Stimulated activated naive B cell treated with anti-CD40 and anti-IgM and Interleukin-4, amounts not matched to agents 10 μg/mL and 1 μg/mL and 100 μg/mL, for 72 hours (primary cell): ENCODE measurements around the gene EPC2.
A peak's percentile ranks its signal among the peaks of the same experiment; 100 is the strongest.

Source experiments
- ATAC-seq, 2 donors: fragments of 150-1000 bp; cut with Tn5 transposase; replicated peaks; 2 replicates each; pipeline ENCODE4 v1.10.0; 2021; ENCODE audit warnings: moderate library complexity in 1 of 2
- DNase-seq: peaks from one replicate; pipeline ENCODE4 v3.0.0; 2021
- H3K27ac Mint-ChIP-seq: one replicate; pipeline ENCODE4 v1.8.0; 2022; ENCODE audit warnings: mild to moderate bottlenecking, mixed read lengths
- H3K27me3 Mint-ChIP-seq, 2 donors: one replicate each; pipeline ENCODE4 v1.8.0; 2022; ENCODE audit warnings: mixed read lengths in 2 of 2
- H3K36me3 Mint-ChIP-seq, 2 donors: one replicate each; pipeline ENCODE4 v1.8.0; 2022; ENCODE audit warnings: mixed read lengths in 2 of 2, mild to moderate bottlenecking in 1 of 2
- H3K4me1 Mint-ChIP-seq, 2 donors: one replicate each; pipeline ENCODE4 v1.8.0; 2022; ENCODE audit warnings: mixed read lengths in 2 of 2, mild to moderate bottlenecking in 1 of 2
- H3K4me3 Mint-ChIP-seq, 2 donors: one replicate each; pipeline ENCODE4 v1.8.0; 2022; ENCODE audit warnings: mild to moderate bottlenecking in 2 of 2, mixed read lengths in 2 of 2, moderate library complexity in 1 of 2
- H3K9me3 Mint-ChIP-seq, 2 donors: one replicate each; pipeline ENCODE4 v1.8.0; 2022; ENCODE audit warnings: mixed read lengths in 2 of 2, mild to moderate bottlenecking in 1 of 2

Gene EPC2

DNA sequence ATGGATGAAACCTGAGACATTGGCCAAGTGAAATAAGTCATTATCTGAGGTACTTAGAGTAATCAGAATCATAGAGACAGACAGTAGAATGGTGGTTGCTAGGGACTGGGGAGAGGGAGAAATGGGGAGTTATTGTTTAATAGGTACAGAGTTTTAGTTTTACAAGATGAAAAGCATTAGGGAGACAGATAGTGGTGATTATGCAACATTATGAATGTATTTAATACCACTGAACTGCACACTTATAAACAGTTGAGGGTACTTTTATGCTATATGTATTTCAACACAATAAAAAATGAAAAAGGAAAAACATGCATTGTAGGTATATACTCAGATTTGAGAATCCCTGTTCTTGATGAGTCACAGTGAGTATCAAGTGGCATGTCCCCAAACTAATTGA is 59.7 kb downstream of the EPC2 start:
- Mint-ChIP-seq H3K27ac (no peak overlapping the region), H3K4me3 (no peak overlapping the region), H3K4me1 (peaks cover 22 to 55% of the 10 kb centered on the region in 2 donors), H3K36me3 (peaks cover 59 to 72% of the 10 kb centered on the region in 2 donors), H3K27me3 (no peaks in the 10 kb centered on the region), H3K9me3 (peaks cover 22 to 31% of the 10 kb centered on the region in 2 donors)
- no peak for ATAC-seq
- no peak for DNase-seq

- peaks cover 45 to 68% of the 10 kb centered on the region in 2 donors for H3K36me3 Mint-ChIP-seq
- DNase-seq, result no peak
- peak overlapping the region; percentile 14 for H3K27ac Mint-ChIP-seq
- peak overlapping the region in 1 of 2 donors; percentile 11 for H3K4me3 Mint-ChIP-seq
- no peaks in the 10 kb centered on the region for H3K27me3 Mint-ChIP-seq
- H3K4me1 Mint-ChIP-seq, result peaks cover 76 to 94% of the 10 kb centered on the region in 2 donors
- ATAC-seq, result peak; percentile 42 to 44
- peaks cover 7 to 12% of the 10 kb centered on the region in 2 donors for H3K9me3 Mint-ChIP-seq
Measured at GRCh38 chr2:148716378-148716920, 71.9 kb downstream of the EPC2 start.

- Mint-ChIP-seq H3K36me3 (peaks cover 49 to 59% of the 10 kb centered on the region in 2 donors), H3K27me3 (no peaks in the 10 kb centered on the region), H3K4me1 (peaks cover 75 to 96% of the 10 kb centered on the region in 2 donors)
Measured at GRCh38 chr2:148718039-148718438, 73.5 kb downstream of the EPC2 start.

GRCh38 chr2:148719195-148719749 is 74.7 kb downstream of the EPC2 start:
- Mint-ChIP-seq H3K27me3 (no peaks in the 10 kb centered on the region), H3K27ac (no peak overlapping the region), H3K4me1 (peaks cover 73 to 93% of the 10 kb centered on the region in 2 donors), H3K9me3 (peaks cover 5 to 12% of the 10 kb centered on the region in 2 donors), H3K36me3 (peaks cover 49 to 53% of the 10 kb centered on the region in 2 donors), H3K4me3 (no peak overlapping the region)
- DNase-seq (no peak), ATAC-seq (no peak)

More at GRCh38 chr2:148718039-148718438, 73.5 kb downstream of the EPC2 start:
- no peak for DNase-seq
- H3K9me3 Mint-ChIP-seq, result peaks cover 5 to 12% of the 10 kb centered on the region in 2 donors
- no peak overlapping the region for H3K27ac Mint-ChIP-seq
- ATAC-seq, result no peak
- no peak overlapping the region for H3K4me3 Mint-ChIP-seq

DNA sequence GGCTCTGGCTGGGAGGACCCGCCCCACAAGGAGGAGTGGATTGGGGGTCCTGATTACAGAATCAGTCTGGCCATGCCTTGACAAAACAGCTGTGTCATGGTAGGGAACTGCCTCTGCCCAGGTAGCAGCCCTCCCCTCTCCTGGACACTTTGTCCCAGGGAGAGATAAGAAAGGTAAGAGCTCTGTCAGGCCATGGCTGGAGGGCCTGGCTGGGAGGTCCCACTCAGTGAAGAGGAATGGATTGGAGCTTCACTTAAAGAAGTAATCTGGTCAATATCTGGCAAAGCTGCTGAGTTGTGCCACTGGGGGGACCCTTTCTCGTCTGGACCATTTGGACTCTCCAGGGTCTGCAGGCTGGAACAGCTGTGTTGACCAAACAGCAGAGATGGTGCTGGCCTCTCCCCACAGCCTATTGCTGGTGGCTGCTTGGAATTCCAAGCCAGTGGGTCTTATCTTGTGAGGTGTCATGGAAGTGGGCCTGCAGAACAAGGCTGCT is 75.4 kb downstream of the EPC2 start:
- peaks cover 5 to 12% of the 10 kb centered on the region in 2 donors for H3K9me3 Mint-ChIP-seq
- H3K4me1 Mint-ChIP-seq, result peaks cover 72 to 93% of the 10 kb centered on the region in 2 donors
- ATAC-seq (no peak), DNase-seq (no peak)
- H3K4me3 Mint-ChIP-seq, result no peak overlapping the region
- H3K36me3 Mint-ChIP-seq, result peaks cover 43 to 48% of the 10 kb centered on the region in 2 donors
- no peaks in the 10 kb centered on the region for H3K27me3 Mint-ChIP-seq
- peak overlapping the region; percentile 59 for H3K27ac Mint-ChIP-seq

DNA sequence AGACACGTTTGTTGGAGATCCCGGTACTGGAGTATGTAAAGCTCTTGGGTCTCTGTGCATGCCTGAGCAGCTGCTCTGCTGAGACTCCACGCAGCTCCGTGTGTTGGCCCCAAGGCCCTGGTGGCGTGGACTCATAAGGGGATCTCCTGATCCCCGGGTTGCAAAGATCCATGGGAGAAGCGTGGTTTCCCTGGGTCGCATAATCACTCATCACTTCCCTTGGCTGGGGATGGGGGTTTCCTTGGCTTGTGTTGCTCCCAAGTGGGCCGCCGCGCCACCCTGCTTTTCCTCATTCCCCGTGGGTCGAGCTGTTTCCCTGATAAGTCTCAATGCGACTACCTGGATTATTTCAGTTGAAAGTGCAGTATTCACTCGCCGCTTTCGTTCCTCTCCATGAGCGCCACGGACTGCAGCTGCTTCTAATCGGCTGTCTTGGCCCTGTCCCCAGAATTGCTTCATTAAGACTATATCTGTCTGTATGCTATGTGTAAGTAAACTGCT is 76.0 kb downstream of the EPC2 start:
- peak overlapping the region; percentile 83 for H3K27ac Mint-ChIP-seq
- no peak for DNase-seq
- H3K4me3 Mint-ChIP-seq, result no peak overlapping the region
- peaks cover 38 to 42% of the 10 kb centered on the region in 2 donors for H3K36me3 Mint-ChIP-seq
- H3K9me3 Mint-ChIP-seq, result peaks cover 2 to 8% of the 10 kb centered on the region in 2 donors
- peaks cover 72 to 93% of the 10 kb centered on the region in 2 donors for H3K4me1 Mint-ChIP-seq
- H3K27me3 Mint-ChIP-seq, result no peaks in the 10 kb centered on the region
- ATAC-seq, result peak in 1 of 2 donors; percentile 31

DNA sequence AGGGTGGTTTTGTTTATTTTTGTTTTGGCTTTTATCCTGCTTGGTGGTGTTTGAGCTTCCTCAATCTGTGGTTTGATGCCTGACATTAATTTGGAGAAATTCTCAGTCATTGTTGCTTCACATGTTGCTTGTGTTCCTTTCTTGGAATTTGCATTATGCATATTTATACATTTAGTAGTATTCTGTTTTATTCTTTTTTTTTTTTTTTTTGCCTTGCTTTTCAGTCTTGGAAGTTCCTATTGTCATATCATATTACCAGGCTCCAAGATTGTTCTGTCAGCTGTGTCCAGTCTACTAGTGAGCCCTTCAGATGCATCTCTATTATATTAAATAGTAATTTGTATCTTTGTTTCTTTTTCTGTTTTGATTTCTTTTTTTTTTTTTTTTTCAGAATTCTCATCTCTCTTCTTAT is 77.0 kb downstream of the EPC2 start:
- Mint-ChIP-seq H3K4me1 (peaks cover 66 to 92% of the 10 kb centered on the region in 2 donors), H3K9me3 (peaks cover 0 to 4% of the 10 kb centered on the region in 2 donors), H3K27me3 (no peaks in the 10 kb centered on the region), H3K27ac (no peak overlapping the region), H3K36me3 (peaks cover 32 to 43% of the 10 kb centered on the region in 2 donors), H3K4me3 (no peak overlapping the region)
- no peak for DNase-seq
- no peak for ATAC-seq

DNA sequence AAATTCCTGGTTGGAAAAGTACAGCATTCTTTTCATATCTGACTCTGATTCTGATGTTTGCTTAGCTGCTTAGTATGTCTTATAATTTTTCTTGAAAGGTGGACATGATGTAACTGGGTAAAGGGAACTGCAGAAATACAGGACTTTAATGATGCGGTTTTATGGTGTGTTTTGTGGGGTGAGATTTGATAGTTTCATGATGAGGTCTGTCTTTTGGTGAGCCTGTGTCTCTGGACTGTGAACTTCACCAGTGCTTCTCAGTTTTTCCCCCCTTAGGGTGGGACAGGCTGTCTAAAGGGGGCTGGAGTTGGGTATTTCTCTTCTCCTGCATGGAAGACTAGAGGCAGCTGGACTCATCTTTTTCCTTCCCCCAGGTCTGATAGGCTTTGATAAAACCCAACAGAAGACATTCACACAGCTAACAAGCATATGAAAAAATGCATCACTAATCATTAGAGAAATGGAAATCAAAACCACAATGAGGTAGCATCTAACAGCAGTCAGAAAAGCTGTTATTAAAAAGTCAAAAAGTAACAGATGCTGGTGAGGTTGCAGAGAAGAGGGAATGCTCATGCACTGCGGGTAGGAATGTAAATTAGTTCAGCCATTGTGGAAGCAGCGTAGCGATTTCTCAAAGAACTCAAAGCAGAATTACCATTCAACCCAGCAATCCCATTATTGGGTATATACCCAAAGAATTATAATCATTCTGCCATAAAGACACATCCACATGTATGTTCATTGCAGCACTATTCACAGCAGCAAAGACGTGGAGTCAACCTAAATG is 77.6 kb downstream of the EPC2 start:
- H3K4me3 Mint-ChIP-seq, result no peak overlapping the region
- no peak overlapping the region for H3K27ac Mint-ChIP-seq
- H3K4me1 Mint-ChIP-seq, result peaks cover 60 to 92% of the 10 kb centered on the region in 2 donors
- peaks cover 2 to 4% of the 10 kb centered on the region in 2 donors for H3K9me3 Mint-ChIP-seq
- no peak for DNase-seq
- H3K27me3 Mint-ChIP-seq, result no peaks in the 10 kb centered on the region
- no peak for ATAC-seq
- peaks cover 32 to 43% of the 10 kb centered on the region in 2 donors for H3K36me3 Mint-ChIP-seq

DNA sequence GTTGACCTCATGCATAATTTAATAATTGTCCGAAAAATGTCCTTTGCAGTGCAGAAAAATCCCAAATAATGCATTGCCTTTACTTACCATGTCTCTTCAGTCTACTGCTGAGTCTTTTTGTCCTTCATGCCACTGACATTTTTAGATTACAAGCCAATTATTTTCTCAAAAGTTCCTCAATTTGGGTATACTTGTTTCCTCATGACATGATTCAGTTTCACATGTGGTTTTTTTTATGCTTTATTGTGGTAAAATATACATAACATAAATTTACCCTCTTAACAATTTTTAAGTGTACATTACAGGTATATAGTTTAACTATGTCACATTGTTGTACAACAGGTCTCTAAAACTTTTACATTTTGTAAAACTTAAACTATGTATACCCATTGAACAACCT is 81.0 kb downstream of the EPC2 start:
- DNase-seq, result no peak
- H3K27ac Mint-ChIP-seq, result peak overlapping the region; percentile 20

DNA sequence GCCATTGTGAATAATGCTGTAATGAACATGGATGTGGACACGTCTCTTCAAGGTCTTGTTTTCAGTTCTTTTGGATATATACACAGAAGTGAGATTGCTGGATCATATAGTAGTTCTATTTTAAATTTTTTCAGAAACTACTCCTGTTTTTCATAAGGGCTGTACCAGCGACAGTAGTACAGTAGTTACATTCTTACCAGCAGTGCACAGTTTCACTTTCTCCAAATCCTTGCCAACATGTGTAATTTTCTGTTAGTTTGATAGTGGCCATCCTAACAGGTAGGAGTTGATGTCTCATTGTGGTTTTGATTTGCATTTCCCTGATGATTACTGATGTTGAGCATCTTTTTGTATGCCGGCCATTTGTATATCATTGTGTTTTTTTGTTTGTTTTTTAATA is 81.7 kb downstream of the EPC2 start:
- Mint-ChIP-seq H3K9me3 (peaks cover 0 to 2% of the 10 kb centered on the region in 2 donors), H3K4me1 (peaks cover 32 to 70% of the 10 kb centered on the region in 2 donors), H3K4me3 (no peak overlapping the region), H3K36me3 (peaks cover 11 to 22% of the 10 kb centered on the region in 2 donors), H3K27me3 (no peaks in the 10 kb centered on the region), H3K27ac (no peak overlapping the region)
- ATAC-seq (peak; percentile 63 to 72), DNase-seq (no peak)

More for the DNA sequence above, 81.0 kb downstream of the EPC2 start:
- Mint-ChIP-seq H3K4me1 (peaks cover 33 to 71% of the 10 kb centered on the region in 2 donors), H3K27me3 (no peaks in the 10 kb centered on the region), H3K36me3 (peaks cover 11 to 25% of the 10 kb centered on the region in 2 donors), H3K4me3 (no peak overlapping the region), H3K9me3 (peaks cover 0 to 2% of the 10 kb centered on the region in 2 donors)
- ATAC-seq, result peak in 1 of 2 donors; percentile 53

GRCh38 chr2:148730085-148730484 is 85.5 kb downstream of the EPC2 start:
- no peak for DNase-seq
- H3K27ac Mint-ChIP-seq, result no peak overlapping the region
- H3K27me3 Mint-ChIP-seq, result no peaks in the 10 kb centered on the region
- peaks cover 0 to 2% of the 10 kb centered on the region in 2 donors for H3K9me3 Mint-ChIP-seq
- H3K4me3 Mint-ChIP-seq, result no peak overlapping the region
- peaks cover 7 to 18% of the 10 kb centered on the region in 2 donors for H3K36me3 Mint-ChIP-seq
- peaks cover 13 to 39% of the 10 kb centered on the region in 2 donors for H3K4me1 Mint-ChIP-seq
- ATAC-seq, result no peak

- no peaks in the 10 kb centered on the region for H3K27me3 Mint-ChIP-seq
- H3K36me3 Mint-ChIP-seq, result no peaks in the 10 kb centered on the region
- H3K27ac Mint-ChIP-seq, result no peak overlapping the region
- no peaks in the 10 kb centered on the region for H3K9me3 Mint-ChIP-seq
- ATAC-seq, result no peak
- H3K4me1 Mint-ChIP-seq, result peaks cover 13 to 43% of the 10 kb centered on the region in 2 donors
- DNase-seq, result no peak
- no peak overlapping the region for H3K4me3 Mint-ChIP-seq
Measured at GRCh38 chr2:148737742-148738141, 93.2 kb downstream of the EPC2 start.

DNA sequence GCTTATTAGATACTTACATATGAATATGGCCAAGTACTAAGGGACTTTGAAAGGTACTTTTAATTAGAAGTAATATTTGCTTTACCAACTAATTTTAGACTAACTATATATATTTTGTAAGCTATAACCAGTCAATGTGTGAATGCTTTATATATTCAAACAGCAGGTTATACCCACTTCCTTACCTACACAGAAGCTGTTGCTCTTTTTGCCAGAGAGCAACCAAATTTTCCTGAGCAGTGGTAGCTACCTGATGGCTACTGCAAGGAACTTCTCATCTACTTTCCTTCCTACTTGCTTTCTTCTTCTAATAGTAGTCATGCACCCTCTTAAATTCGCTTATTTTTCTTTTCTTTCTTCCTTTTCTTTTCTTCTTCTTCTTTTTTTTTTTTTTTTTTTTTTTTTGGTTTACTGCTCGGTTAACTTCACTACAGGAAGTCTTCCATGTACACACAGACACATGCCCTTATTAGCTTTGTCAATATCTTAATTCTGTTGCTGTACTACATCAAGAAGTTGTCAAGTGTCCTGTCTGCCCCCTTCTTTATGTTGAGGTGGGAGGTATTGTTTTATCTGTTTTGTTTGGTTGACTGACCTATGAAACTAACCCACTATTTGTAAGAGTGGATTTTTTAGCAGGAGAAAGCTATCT is 95.0 kb downstream of the EPC2 start:
- Mint-ChIP-seq H3K9me3 (no peaks in the 10 kb centered on the region), H3K4me1 (peaks cover 13 to 43% of the 10 kb centered on the region in 2 donors), H3K27ac (no peak overlapping the region), H3K4me3 (no peak overlapping the region), H3K27me3 (no peaks in the 10 kb centered on the region), H3K36me3 (no peaks in the 10 kb centered on the region)
- ATAC-seq (peak; percentile 29 to 34), DNase-seq (no peak)

GRCh38 chr2:148742373-148742772 is 97.8 kb downstream of the EPC2 start:
- no peak overlapping the region for H3K4me3 Mint-ChIP-seq
- H3K27me3 Mint-ChIP-seq, result no peaks in the 10 kb centered on the region
- H3K4me1 Mint-ChIP-seq, result peaks cover 21 to 56% of the 10 kb centered on the region in 2 donors
- DNase-seq, result no peak
- H3K9me3 Mint-ChIP-seq, result no peaks in the 10 kb centered on the region
- H3K27ac Mint-ChIP-seq, result no peak overlapping the region
- no peak for ATAC-seq
- H3K36me3 Mint-ChIP-seq, result peaks cover 11 to 16% of the 10 kb centered on the region in 2 donors
